GM12878 (cell line): ENCODE results near the gene LIN7A. TPM values are rescaled to one million over a fixed set of nuclear protein-coding genes. Genes with fewer than 3 reads are reported as not detected.

ENCODE experiments used
- CHD4 ChIP-seq: fragments of 200-600 bp; sonication (generic); IDR thresholded peaks from 2 replicates; pipeline ENCODE4 v1.6.1; 2016; ENCODE audit warnings: mild to moderate bottlenecking
- CREB1 ChIP-seq: IDR thresholded peaks from 2 replicates; pipeline ENCODE4 v1.6.1; 2012; ENCODE audit warnings: low read depth, mild to moderate bottlenecking, inconsistent platforms
- EP300 ChIP-seq, 2 experiments: fragments of 150-350 bp in 1 of 2; IDR thresholded peaks; 2 replicates each; pipeline ENCODE4 v1.6.1; 2011 to 2012; ENCODE audit warnings: low read depth in 2 of 2, low read length in 2 of 2, borderline replicate concordance in 1 of 2, improper control_type of control experiment in 1 of 2, inconsistent platforms in 1 of 2; ENCODE audit not compliant: control insufficient read depth in 1 of 2
- ESRRA ChIP-seq: IDR thresholded peaks from 2 replicates; pipeline ENCODE4 v1.6.1; 2012; ENCODE audit warnings: mild to moderate bottlenecking, low read length, improper control_type of control experiment
- KDM1A ChIP-seq: fragments of 200-600 bp; sonication (generic); IDR thresholded peaks from 2 replicates; pipeline ENCODE4 v1.6.1; 2016; ENCODE audit warnings: borderline replicate concordance
- NRF1 ChIP-seq: conservative IDR thresholded peaks from 2 replicates; pipeline ENCODE4 v1.6.1; 2011; ENCODE audit warnings: mild to moderate bottlenecking, low read depth, low read length, improper control_type of control experiment
- RBBP5 ChIP-seq: fragments of 200-600 bp; sonication (generic); conservative IDR thresholded peaks from 2 replicates; pipeline ENCODE4 v1.6.1; 2016
- SUPT20H ChIP-seq: IDR thresholded peaks from 2 replicates; pipeline ENCODE4 v1.6.1; 2011; ENCODE audit warnings: low read depth, mild to moderate bottlenecking, low read length, moderate library complexity, borderline replicate concordance; ENCODE audit not compliant: control insufficient read depth
- SUZ12 ChIP-seq: fragments of 200-600 bp; sonication (generic); IDR thresholded peaks from one replicate; pipeline ENCODE4 v1.6.1; 2018; ENCODE audit warnings: antibody characterized with exemption, mild to moderate bottlenecking; ENCODE audit not compliant: unreplicated experiment
- ZNF217 ChIP-seq: fragments of 450-650 bp; IDR thresholded peaks from 2 replicates; pipeline ENCODE4 v1.6.1; 2017; ENCODE audit warnings: antibody characterized with exemption, mild to moderate bottlenecking
- ZZZ3 ChIP-seq: IDR thresholded peaks from 2 replicates; pipeline ENCODE4 v1.6.1; 2011; ENCODE audit warnings: low read depth; ENCODE audit not compliant: control insufficient read depth, insufficient read length
- polyA plus RNA-seq, 11 experiments: library from polyadenylated mRNA; depleted of rRNA in 4 of 11; unstranded in 6 of 11; stranded (reverse) in 5 of 11; fragments of >200 nt; fragmentation: Nextera tagmentation in 4 of 11; fragmentation: Illumina TruSeq in 1 of 11; extraction: Ambion mirVana in 4 of 11; extraction: Trizol in 1 of 11; gene quantifications; 1 replicate in 1 of 11; 2 replicates in 10 of 11; pipeline versions ENCODE4 v1.2.1 to v1.2.3, GENCODE V29; 2011 to 2016; ENCODE audit warnings: inconsistent platforms in 2 of 11, missing spikeins in 2 of 11, low read depth in 1 of 11
- total RNA-seq, 4 experiments: library from RNA; depleted of rRNA in 3 of 4; stranded (reverse); fragments of >200 nt in 3 of 4; fragmentation: Illumina TruSeq in 1 of 4; extraction: Trizol in 1 of 4; gene quantifications; 2 replicates each; pipeline versions ENCODE4 v1.2.1 to v1.2.3, GENCODE V29; 2013 to 2021
- TF ChIP-seq, protein P1 (sequence below): fragments of 450-650 bp; IDR thresholded peaks from 2 replicates; pipeline ENCODE4 v1.6.1; 2017; ENCODE audit warnings: borderline replicate concordance
- TF ChIP-seq, protein P2 (sequence below): IDR thresholded peaks from 2 replicates; pipeline ENCODE4 v1.6.1; 2012; ENCODE audit warnings: mild to moderate bottlenecking, low read depth, low read length
- TF ChIP-seq, protein P3 (sequence below): IDR thresholded peaks from 2 replicates; pipeline ENCODE4 v1.6.1; 2012; ENCODE audit warnings: low read depth, low read length, improper control_type of control experiment
- TF ChIP-seq, protein P4 (sequence below): fragments of 450-650 bp; IDR thresholded peaks from 2 replicates; pipeline ENCODE4 v1.6.1; 2017; ENCODE audit warnings: antibody characterized with exemption, mild to moderate bottlenecking, moderate library complexity
- TF ChIP-seq, protein P5 (sequence below): IDR thresholded peaks from 2 replicates; pipeline ENCODE4 v1.6.1; 2011; ENCODE audit warnings: low read depth, low read length, improper control_type of control experiment, borderline replicate concordance
- TF ChIP-seq, protein P6 (sequence below): fragments of 150-350 bp; IDR thresholded peaks from 2 replicates; pipeline ENCODE4 v1.6.1; 2016; ENCODE audit warnings: low read depth, low read length

The LIN7A gene
- total and polyA plus RNA-seq, 10 of the 15 experiments (the other 5 are each of a cell fraction or from before 2014, with no cell fraction given), result 0.04 to 0.93 (median 0.35) TPM; not detected in 1

DNA sequence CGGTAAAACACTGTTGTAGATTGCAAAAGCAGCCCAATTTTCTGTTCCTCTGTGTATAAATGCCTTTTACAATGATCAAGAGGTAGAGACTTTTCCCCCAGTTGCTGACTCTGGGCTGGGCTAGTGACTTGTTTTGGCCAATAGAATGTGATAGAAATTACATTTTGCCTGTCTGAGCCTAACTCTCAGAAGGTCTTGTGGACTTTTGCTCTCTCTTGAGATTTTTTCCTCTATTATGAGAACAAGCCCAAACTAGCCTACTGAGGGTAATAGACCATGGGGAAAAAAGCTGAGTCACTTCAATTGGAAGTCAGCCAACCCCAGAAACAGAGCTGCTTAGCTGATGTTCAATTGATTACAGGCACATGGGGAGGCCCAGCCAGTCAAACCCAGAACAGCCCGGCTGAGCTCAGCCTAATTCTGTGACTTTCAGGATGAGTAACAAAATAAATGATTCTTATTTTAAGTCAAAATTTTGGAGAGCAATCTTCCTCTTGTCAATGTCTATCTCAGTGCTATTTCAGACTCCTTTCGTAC is 159.7 kb downstream of the LIN7A start (continued):
- TF ChIP-seq, protein P1, sequence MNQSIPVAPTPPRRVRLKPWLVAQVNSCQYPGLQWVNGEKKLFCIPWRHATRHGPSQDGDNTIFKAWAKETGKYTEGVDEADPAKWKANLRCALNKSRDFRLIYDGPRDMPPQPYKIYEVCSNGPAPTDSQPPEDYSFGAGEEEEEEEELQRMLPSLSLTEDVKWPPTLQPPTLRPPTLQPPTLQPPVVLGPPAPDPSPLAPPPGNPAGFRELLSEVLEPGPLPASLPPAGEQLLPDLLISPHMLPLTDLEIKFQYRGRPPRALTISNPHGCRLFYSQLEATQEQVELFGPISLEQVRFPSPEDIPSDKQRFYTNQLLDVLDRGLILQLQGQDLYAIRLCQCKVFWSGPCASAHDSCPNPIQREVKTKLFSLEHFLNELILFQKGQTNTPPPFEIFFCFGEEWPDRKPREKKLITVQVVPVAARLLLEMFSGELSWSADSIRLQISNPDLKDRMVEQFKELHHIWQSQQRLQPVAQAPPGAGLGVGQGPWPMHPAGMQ, result no peak
- no peak for TF ChIP-seq SUZ12
- peak; percentile 93 for TF ChIP-seq ZNF217
- TF ChIP-seq, protein P2, sequence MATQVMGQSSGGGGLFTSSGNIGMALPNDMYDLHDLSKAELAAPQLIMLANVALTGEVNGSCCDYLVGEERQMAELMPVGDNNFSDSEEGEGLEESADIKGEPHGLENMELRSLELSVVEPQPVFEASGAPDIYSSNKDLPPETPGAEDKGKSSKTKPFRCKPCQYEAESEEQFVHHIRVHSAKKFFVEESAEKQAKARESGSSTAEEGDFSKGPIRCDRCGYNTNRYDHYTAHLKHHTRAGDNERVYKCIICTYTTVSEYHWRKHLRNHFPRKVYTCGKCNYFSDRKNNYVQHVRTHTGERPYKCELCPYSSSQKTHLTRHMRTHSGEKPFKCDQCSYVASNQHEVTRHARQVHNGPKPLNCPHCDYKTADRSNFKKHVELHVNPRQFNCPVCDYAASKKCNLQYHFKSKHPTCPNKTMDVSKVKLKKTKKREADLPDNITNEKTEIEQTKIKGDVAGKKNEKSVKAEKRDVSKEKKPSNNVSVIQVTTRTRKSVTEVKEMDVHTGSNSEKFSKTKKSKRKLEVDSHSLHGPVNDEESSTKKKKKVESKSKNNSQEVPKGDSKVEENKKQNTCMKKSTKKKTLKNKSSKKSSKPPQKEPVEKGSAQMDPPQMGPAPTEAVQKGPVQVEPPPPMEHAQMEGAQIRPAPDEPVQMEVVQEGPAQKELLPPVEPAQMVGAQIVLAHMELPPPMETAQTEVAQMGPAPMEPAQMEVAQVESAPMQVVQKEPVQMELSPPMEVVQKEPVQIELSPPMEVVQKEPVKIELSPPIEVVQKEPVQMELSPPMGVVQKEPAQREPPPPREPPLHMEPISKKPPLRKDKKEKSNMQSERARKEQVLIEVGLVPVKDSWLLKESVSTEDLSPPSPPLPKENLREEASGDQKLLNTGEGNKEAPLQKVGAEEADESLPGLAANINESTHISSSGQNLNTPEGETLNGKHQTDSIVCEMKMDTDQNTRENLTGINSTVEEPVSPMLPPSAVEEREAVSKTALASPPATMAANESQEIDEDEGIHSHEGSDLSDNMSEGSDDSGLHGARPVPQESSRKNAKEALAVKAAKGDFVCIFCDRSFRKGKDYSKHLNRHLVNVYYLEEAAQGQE, result peak; percentile 35; the same call in 1 of the 2 replicates
- TF ChIP-seq SUPT20H, result no peak
- TF ChIP-seq, protein P3, sequence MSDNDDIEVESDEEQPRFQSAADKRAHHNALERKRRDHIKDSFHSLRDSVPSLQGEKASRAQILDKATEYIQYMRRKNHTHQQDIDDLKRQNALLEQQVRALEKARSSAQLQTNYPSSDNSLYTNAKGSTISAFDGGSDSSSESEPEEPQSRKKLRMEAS, result no peak
- TF ChIP-seq RBBP5, result no peak
- no peak for TF ChIP-seq KDM1A
- no peak for TF ChIP-seq ZZZ3
- TF ChIP-seq, protein P4, sequence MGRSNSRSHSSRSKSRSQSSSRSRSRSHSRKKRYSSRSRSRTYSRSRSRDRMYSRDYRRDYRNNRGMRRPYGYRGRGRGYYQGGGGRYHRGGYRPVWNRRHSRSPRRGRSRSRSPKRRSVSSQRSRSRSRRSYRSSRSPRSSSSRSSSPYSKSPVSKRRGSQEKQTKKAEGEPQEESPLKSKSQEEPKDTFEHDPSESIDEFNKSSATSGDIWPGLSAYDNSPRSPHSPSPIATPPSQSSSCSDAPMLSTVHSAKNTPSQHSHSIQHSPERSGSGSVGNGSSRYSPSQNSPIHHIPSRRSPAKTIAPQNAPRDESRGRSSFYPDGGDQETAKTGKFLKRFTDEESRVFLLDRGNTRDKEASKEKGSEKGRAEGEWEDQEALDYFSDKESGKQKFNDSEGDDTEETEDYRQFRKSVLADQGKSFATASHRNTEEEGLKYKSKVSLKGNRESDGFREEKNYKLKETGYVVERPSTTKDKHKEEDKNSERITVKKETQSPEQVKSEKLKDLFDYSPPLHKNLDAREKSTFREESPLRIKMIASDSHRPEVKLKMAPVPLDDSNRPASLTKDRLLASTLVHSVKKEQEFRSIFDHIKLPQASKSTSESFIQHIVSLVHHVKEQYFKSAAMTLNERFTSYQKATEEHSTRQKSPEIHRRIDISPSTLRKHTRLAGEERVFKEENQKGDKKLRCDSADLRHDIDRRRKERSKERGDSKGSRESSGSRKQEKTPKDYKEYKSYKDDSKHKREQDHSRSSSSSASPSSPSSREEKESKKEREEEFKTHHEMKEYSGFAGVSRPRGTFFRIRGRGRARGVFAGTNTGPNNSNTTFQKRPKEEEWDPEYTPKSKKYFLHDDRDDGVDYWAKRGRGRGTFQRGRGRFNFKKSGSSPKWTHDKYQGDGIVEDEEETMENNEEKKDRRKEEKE, result no peak
- TF ChIP-seq, protein P5, sequence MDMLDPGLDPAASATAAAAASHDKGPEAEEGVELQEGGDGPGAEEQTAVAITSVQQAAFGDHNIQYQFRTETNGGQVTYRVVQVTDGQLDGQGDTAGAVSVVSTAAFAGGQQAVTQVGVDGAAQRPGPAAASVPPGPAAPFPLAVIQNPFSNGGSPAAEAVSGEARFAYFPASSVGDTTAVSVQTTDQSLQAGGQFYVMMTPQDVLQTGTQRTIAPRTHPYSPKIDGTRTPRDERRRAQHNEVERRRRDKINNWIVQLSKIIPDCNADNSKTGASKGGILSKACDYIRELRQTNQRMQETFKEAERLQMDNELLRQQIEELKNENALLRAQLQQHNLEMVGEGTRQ, result no peak; the same call in 1 of the 2 replicates
- TF ChIP-seq EP300 (IDR thresholded peaks at IDR 0.05; ENCODE audit: borderline replicate concordance in 1 of 2, control insufficient read depth in 1 of 2, low read depth in 2 of 2, low read length in 2 of 2), result peak; percentile 92 to 93; a peak in 3 of 4 replicates
- no peak for TF ChIP-seq NRF1
- peak; percentile 66 for TF ChIP-seq CREB1
- TF ChIP-seq, protein P6, sequence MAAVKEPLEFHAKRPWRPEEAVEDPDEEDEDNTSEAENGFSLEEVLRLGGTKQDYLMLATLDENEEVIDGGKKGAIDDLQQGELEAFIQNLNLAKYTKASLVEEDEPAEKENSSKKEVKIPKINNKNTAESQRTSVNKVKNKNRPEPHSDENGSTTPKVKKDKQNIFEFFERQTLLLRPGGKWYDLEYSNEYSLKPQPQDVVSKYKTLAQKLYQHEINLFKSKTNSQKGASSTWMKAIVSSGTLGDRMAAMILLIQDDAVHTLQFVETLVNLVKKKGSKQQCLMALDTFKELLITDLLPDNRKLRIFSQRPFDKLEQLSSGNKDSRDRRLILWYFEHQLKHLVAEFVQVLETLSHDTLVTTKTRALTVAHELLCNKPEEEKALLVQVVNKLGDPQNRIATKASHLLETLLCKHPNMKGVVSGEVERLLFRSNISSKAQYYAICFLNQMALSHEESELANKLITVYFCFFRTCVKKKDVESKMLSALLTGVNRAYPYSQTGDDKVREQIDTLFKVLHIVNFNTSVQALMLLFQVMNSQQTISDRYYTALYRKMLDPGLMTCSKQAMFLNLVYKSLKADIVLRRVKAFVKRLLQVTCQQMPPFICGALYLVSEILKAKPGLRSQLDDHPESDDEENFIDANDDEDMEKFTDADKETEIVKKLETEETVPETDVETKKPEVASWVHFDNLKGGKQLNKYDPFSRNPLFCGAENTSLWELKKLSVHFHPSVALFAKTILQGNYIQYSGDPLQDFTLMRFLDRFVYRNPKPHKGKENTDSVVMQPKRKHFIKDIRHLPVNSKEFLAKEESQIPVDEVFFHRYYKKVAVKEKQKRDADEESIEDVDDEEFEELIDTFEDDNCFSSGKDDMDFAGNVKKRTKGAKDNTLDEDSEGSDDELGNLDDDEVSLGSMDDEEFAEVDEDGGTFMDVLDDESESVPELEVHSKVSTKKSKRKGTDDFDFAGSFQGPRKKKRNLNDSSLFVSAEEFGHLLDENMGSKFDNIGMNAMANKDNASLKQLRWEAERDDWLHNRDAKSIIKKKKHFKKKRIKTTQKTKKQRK, result no peak
- no peak for TF ChIP-seq ESRRA
- no peak for TF ChIP-seq CHD4
